Stimulated activated CD8-positive, alpha-beta memory T cell treated with anti-CD3 and anti-CD28 coated beads, Interleukin-12 subunit alpha, Interleukin-12 subunit beta, amount 100 ng/mL, for 1 hour (primary cell): ENCODE data around the gene DCDC2.
"Not testable (repeated sequence)": the region's sequence is repeated elsewhere in the genome, so short reads cannot be mapped to it uniquely, and the experiment has no call there.

Experiments used
- DNase-seq: peaks from one replicate; pipeline ENCODE4 v3.0.0-alpha.2; 2020; ENCODE audit warnings: low read depth

Gene DCDC2

DNA sequence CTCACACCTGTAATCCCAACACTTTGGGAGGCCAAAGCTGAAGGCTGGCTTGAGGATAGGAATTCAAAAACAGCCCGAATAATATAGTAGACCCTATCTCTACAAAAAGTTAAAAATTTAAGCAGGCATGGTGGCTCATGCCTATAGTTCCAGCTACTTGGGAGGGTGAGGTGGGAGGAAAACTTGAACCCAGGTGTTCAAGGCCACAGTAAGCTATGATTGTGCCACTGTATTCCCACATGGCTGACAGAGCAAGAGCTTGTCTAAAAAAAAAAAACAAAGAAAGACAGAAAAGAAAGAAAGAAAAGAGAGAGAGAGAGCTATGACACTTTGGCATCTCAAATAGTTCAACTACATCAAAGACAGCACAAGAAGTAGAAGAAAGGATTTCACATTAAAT is 33.2 kb downstream of the DCDC2 start:
- DNase-seq, result no peak

DNA sequence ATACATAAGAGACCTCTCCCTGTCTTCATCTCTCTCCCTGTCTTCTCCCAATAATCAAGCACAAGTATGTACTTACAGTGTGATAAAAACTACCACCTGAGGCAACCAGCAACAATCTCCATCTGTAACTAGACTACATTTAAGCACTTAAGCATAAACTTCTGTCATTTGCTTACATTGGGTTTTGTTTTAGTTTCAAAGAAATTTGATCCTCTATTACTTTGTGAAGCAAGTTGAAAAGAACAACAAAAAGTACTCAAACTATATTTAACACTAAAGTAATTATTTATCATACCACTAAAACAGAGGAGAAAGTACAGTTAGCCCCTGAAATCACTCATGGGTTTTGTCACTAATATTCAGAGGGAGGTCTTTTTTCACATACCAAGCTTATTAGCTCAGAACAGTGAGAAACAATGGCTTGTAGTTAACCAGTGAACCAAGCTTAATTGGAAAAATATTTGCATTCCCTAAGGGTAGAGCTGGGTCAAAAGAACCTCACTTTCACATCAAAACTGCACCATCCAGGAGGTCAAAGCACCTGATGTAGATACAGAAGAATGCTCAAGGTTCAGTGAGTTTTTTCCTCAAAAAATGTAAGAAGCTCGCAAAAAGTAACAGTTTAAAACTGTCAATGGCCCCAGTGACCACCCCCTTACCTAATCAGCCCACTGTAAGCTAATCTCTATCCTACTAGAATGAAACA is 34.1 kb downstream of the DCDC2 start:
- DNase-seq, result no peak

DNA sequence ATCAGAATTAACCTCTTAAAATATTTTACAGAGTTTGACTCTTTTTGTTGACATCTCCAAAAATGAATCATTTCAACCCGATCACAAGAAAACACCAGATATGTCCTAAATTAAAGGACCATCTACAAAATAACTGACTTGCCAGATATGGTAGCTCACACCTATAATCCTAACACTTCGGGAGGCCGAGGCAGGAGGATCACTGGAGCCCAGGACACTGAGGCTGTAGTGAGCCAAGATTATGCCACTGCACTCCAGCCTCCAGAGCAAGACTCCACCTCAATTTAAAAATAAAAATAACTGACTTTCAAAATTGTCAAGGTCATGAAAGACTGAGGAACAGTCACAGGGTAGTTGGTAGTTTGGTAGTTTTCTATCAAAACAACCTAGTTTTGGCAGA is 34.9 kb downstream of the DCDC2 start:
- DNase-seq, result no peak

DNA sequence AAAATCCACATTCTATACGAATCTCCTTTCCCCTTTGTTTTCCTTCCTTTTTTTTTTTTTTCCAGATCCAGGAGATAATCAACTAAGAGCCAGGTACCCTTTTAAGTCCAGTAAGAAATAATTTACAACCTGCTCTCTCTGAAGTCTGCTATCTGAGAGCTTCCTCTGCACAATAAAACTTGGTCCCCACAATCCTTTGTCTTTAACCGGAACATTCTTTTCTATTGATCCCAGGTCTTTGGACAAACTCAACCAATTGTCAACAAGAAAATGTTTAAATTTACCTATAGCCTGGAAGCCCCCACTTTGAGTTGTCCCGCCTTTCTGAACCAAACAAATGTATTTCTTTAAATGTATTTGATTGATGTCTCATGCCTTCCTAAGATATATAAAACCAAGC is 35.4 kb downstream of the DCDC2 start:
- not testable (repeated sequence) for DNase-seq

DNA sequence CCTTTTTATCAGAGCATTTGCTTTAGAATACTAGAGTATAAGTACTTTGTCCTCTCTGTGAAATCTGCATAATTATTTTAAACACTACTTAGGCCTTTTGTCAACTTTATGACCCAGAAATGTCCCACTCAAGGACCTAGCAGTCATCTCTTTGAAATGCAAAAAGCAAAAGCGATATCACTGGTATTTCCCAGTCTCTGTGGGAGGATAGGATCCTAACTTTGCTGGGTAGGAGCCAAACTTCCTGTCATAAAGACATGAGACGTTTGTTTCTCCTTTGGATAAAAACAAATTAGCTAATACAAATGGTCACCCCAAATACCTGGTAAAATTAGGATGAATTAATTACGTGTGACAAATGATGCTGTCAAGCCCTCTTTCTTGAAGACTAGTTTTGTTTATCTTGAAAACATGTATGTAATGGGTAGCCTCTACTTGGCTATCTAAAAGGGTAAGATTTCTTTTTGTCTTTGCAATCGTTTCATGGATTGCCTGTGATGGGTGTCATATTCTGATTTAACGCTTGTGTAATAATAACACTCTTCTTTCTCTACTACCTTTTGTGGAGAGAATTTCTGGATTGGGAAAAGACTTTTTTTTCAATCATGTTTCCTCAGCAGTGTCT is 36.2 kb downstream of the DCDC2 start:
- no peak for DNase-seq

DNA sequence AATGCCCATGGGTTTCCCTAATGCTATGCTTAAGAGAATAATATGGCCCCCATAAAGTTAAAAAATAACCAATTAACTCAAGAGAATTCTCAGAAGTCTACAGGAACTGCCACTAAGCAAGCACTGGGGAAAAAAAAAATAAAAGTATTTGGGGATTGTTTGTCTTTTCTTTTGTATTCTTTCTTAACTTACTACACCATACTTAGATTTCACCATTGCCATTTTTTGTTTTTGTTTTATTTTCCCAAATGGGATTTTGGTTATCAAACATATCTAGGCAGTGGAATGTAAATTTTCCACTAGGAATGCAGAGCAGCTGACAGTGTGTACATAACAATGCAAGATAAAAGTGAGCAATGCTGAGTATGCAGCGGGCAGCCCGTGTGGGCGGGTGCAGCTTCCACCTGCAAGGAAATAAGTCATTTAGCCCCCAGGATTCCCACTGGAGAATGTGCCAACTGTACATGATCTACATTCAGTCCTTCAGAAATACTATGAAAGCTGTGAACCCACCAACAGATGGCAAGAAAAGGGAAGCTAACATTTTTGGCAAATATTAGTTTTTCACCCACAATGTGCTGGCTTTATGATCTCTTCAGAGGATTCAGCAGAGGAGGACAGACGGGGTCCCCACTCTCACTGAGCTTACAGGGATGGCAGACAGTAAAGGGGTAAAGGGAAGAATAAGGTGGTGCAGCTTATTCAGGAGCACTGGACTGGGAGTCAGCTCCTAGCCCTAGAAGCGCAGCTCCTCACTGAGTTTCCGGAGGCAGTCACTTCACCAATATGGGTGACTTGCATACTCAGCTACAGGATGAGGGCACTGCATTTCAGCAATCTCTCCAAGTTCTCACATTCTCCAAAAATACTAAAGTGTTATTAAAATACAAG is 44.4 kb downstream of the DCDC2 start:
- DNase-seq, result no peak

DNA sequence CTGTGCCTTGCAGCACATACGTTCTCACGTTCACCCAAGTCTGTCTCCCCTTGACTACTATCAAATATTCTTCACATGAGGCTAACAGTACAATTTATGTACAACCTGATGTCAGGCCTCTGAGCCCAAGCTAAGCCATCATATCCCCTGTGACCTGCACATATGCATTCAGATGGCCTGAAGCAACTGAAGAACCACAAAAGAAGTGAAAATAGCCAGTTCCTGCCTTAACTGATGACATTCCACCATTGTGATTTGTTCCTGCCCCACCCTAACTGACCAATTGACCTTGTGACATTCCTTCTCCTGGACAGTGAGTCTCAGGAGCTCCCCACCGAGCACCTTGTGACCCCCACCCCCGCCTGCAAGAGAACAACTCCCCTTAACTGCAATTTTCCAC is 46.1 kb downstream of the DCDC2 start:
- not testable (repeated sequence) for DNase-seq

DNA sequence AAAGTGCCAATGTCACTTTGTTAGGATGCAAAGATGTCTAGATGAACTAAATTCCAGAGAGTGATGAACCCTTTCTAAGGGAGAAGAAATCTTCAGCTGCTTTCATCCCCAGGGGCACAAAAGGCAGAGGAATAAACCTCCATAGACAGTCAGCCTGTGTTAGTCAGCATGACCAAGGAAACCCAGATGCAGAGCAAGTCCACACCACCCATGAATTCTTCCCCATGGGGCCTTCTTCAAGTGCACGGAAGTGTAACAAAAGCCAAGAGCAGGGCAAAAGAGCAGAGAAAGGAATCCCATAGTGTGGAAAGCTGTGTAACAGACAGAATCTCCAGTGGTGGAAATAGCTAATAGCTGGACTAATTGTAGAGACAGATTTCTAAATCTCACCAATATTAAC is 50.0 kb downstream of the DCDC2 start:
- DNase-seq, result no peak

DNA sequence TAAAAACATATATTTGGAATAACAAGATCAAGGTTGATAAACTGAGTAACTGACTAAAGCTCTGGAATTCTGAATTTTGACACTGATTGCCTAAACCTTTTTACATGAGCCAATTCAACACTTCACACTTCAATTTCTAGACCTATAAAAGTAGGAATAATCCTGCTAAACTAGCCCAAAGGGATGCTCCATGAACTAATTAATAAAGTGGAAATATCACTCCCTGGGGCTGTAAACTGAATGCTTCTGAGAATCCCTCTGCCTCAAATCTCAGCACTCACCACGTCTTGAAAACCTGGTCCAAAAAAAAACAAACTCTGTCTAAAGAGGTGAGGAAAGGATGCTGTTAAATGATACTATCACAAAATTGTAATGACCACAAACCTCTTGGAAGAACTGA is 50.9 kb downstream of the DCDC2 start:
- no peak for DNase-seq

DNA sequence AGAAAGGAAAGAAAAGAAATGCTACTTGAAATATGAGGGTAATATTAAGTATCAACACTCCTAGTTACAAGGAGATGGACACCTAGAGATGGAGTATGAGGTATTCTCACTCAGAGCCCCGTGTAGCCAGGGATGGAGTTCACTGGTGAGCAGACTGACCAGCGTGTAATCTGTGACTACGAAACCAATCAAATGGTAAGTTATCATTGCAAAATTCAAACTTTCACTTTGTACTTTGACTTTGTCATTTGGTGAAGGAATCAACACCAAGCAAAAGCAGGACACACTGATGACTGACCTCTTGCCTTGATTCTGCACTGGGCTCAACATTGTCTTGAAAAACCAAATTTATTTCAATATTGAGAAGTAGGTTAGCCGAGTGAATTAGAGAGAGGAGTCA is 51.8 kb downstream of the DCDC2 start:
- DNase-seq, result no peak

DNA sequence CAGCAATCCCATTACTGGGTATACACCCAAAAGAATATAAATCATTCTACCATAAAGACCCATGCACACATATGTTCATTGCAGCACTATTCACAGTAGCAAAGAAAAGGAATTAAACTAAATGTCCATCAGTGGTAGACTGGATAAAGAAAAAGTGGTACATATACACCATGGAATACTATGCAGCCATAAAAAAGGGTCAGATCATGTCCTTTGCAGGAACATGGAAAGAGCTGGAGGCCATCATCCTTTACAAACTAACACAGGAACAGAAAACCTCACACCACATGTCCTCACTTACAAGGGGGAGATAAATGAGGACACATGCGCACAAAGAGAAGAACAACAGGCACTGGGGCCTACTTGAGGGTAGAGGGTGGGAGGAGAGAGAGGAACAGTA is 60.9 kb downstream of the DCDC2 start:
- no peak for DNase-seq

DNA sequence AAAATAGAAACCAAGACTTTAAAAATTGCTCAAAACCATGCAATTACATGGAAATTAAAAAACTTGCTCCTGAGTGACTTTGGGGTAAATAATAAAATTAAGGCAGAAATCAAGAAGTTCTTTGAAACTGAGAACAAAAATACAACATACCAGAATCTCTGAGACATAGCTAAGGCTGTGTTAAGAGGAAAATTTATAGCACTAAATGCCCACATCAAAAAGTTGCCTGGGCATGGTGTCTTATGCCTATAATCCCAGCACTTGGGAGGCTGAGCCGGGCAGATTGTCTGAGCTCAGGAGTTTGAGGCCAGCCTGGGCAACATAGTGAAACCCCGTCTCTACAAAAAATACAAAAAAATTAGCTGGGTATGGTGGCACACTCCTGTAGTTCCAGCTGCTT is 64.0 kb downstream of the DCDC2 start:
- DNase-seq, result not testable (repeated sequence)

DNA sequence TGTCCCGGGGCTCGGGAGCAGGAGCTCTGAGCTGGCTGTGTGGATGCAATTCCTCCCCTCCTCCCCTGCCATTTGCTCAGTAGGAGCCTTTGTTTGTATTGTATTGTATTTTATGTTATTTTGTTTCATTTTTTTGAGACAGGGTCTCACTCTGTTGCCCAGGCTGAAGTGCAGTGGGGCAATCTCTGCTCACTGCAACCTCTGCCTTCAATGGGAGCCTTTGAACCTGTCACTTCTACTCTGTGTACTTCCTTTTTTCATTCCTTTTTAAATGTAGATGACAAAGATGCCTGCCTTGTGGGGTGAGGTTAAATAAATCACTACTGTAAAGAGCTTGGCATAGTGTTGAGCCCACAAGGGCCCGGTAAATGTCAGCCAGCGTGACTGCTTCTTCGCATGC is 70.6 kb downstream of the DCDC2 start:
- no peak for DNase-seq

DNA sequence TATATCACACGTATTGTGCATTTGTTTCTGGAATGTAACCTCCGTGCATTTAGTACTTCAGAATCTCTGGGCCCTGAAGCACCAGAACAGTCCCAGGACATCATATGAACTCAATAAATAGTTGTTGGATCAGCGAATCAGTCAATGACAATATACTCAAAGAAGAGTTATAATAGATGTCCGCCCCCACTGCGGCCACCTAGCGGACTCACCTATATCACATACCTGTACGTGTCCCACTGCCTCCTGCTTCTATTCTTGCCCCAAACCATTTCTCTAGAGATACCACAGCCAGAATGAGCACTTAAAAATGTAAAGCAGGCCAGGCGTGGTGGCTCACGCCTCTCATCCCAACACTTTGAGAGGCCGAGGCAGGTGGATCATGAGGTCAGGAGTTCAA is 73.9 kb downstream of the DCDC2 start:
- DNase-seq, result no peak

DNA sequence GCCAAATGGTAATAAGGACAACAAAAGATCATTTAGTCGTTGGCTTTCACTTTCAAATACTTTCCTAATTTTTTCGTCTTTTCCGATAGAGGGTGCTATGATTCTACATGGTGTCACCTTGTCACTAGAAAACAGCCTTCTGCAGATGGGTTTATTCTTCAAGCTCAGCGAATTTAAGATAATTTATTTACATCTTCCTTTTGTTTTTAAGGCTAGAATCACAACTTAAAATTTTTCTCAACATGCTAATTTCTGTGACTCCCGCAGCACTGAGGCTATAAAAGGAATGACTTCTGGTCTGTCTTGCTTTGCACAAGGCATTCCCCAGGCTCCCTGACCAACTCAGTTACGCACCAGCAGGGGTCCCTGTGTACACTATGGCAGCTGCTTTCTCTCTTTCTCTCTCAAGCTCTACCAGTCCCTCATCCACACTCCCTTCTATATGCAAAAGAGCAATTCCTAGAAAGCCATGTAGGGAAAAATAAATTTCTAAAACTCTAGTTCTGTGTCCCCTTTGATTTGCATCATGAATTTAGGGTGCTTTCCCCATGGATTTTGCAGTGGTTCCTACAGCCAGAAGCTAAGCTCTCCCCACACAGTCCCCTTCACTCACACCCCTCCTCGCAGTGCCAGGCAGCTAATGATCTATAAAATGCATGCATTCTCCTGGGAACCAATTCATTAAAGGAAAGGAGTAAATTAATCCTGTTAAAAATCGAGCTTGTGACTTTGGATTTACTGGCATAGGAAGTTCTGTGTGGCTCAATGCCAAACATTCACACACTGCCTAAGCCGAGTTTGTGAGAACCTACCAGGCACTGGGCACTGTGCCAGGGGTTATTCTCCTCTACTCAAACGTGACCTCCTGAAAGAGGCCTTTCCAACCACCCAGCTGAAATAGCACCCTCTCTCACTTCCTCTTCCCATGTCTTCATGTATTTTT is 74.5 kb downstream of the DCDC2 start:
- DNase-seq, result peak; percentile 3

DNA sequence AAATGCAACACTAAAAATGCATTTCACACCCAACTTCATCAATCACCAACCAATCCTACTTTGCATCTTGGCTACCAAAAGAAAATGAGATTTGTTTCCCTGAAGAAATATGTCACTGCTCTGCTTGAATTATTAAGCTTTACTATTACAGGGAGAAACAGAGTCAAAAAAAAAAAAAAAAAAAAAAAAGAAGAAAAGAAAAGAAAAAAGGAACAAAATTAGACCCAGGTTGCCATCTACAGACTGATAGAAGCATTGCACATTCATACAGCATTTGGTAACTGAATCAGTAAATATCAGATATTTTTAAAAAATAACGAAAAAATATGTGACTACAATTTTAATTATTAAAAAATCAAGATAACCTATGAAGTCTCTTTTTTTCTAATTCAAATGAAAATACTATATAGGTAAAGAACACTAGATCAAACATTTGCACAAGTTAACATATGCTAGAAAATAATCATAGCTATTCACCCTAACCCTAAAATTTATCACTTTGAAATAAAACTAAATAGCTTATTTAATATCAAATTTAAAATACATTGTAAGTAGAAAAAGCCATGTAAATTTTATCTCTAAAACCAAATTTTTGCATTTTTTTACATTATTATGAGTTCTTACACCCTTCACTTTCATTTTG is 83.3 kb downstream of the DCDC2 start:
- no peak for DNase-seq

DNA sequence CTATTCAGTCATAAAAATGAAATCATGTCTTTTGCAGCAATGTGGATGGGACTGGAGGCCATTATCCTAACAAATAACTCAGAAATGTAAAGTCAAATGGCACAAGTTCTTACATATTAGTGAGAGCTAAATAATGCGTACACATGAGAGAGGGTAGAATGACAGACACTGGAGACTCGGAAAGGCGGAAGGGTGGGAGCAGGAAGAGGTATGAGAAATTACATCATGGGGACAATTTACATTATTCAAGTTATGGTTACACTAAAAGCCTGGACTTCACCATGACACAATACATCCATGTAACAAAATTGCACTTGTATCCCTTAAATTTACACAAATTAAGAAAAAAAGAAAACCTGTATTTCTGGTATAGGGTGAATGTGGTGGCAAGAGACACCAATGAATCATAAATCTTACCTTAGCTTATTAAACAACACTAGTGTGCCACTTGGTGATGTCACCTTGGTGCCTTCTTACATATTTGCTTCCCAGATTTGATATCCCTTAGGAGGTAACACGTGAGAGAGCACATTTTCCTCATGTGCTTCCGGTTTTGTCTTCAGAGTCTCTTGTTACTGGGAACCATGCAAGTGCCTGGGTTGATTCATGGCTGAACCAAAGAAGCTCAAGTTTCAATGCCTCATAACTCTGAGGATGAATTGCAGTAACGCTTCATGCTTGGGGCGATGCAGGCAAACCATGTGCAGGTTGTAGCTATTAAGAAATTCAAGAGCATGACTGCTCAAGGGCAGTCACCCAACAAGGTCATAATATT is 84.6 kb downstream of the DCDC2 start:
- DNase-seq, result no peak

DNA sequence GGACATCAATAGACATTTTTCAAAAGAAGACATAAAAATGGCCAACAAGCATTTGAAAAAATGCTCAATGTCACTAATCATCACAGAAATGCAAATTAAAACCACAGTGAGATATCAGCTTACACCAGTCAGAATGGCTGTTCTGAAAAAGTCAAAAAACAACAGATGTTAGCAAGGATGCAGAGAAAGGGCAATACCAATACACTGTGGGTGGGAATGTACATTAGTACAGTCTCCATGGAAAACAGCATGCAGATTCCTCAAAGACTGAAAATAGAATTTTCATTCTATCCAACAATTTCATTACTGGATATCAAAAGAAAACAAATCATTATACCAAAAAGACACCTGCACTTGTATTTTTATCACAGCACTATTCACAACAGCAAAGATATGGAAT is 85.3 kb downstream of the DCDC2 start:
- DNase-seq, result no peak

DNA sequence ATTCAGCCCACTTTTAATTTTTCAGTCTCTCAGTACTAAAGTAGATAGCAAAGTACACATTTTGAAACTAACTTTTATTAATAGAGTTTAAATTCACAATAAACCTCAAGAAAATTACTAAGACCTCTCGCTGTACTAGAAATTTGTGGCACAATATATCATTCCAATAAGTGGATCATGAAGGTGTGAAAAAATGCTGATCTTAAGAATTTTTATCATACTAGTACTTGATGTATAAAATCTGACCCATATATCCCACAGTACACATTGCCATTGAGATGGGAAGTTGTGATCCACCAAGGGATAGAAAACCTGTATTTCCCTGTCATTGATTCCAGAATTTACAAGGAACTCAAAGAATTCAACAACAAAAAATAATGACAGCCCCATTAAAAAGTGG is 85.7 kb downstream of the DCDC2 start:
- DNase-seq, result no peak

DNA sequence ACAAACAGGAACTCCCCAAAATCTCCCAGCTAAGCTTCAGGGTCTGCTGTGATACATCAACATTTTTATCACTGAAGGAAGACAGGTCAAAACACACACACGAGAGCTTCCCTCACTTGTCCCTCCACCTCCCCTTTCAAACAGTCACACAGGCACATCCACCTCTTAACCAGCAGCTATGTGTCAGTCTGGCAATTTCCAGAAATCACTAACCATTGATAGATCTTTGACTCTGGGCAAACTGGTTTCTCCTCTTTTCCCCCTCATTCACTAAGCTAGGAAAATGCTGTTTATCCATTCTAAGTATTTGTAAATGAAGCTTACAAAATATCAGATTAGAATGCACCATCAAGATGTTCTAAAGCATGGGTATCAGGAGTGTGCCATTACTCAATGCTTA is 87.8 kb downstream of the DCDC2 start:
- no peak for DNase-seq

DNA sequence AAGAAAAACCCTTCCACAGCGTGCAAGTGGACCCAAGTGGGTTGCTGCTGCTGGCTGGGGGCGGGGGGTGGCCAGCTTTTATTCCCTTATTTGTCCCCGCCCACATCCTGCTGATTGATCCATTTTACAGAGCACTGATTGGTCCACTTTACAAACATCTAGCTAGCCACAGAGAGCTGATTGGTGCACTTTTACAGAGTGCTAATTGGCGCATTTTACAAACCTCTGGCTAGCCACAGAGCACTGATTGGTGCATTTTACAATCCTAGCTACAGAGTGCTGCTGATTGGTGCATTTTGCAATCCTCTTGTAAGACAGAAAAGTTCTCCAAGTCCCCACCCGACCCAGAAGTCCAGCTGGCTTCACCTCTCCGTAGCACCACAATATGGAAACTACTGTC is 99.6 kb downstream of the DCDC2 start:
- DNase-seq, result not testable (repeated sequence)
